LNCAP (cell line): ENCODE data around the gene RASL12.

ENCODE experiments used
- TF ChIP-seq, protein P1 (sequence below): fragments of 450-650 bp; IDR thresholded peaks from 2 replicates; pipeline ENCODE4 v1.5.1; 2017; ENCODE audit warnings: mild to moderate bottlenecking

The RASL12 gene

DNA sequence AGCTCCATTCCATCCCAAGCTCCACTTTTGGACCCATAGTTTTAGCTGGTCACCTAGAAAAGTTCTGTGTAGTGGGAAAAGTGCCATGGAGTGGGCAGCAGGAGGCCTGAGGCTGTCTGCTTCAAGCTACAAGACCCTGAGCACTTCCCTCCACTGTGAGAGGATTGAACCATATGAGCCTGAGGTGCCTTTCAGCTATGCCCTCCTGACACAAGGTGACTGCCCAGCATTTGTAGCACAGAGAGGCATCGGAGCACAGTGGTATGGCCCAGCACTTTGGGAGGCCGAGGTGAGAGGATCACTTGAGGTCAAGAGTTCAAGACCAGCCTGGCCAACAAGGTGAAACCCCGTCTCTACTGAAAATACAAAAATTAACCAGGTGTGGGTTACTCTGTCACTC is 4.8 kb upstream of the RASL12 start:
- TF ChIP-seq, protein P1, sequence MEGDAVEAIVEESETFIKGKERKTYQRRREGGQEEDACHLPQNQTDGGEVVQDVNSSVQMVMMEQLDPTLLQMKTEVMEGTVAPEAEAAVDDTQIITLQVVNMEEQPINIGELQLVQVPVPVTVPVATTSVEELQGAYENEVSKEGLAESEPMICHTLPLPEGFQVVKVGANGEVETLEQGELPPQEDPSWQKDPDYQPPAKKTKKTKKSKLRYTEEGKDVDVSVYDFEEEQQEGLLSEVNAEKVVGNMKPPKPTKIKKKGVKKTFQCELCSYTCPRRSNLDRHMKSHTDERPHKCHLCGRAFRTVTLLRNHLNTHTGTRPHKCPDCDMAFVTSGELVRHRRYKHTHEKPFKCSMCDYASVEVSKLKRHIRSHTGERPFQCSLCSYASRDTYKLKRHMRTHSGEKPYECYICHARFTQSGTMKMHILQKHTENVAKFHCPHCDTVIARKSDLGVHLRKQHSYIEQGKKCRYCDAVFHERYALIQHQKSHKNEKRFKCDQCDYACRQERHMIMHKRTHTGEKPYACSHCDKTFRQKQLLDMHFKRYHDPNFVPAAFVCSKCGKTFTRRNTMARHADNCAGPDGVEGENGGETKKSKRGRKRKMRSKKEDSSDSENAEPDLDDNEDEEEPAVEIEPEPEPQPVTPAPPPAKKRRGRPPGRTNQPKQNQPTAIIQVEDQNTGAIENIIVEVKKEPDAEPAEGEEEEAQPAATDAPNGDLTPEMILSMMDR, result no peak

DNA sequence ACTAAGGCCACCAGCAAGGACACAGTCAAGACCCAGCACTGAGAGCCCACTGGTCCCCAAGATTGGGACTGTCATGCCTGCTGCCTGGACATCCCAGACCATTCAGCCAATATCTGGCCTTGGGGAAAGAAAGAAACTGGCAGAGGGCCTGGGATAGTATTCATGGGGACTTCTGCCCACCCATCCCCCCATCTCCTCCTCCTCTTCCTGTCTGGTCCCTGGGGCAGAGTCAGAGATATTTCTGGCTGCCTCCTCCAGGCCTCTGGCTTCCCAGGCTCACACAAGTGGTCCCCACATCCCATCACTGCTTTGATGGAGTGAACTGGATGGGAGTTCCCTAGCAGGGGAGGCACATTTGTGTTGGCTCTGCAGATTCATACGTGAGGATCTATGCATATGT is 4.2 kb upstream of the RASL12 start:
- TF ChIP-seq, protein P1, result no peak

DNA sequence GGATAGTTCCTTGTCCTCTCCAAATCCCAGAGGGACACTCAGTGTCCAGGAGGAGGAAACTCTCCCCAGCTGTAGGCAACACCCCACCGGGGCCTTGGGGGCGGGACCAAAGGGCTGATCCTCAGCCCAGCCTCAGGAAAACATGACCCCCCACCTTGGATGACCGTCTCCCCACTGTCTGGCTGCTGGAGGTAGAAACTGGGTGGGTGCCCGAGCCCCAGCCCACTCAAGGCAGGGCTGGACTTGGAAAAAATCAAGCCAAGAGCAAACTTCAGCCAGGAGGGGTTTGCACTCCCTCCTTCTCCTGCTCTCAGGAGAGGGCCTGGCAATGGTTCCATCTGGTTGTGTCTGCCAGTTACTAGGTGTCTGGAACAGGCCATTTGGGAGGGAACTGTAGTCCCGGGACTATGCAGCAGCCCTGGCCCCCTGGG is 3.6 kb upstream of the RASL12 start:
- TF ChIP-seq, protein P1, result no peak

DNA sequence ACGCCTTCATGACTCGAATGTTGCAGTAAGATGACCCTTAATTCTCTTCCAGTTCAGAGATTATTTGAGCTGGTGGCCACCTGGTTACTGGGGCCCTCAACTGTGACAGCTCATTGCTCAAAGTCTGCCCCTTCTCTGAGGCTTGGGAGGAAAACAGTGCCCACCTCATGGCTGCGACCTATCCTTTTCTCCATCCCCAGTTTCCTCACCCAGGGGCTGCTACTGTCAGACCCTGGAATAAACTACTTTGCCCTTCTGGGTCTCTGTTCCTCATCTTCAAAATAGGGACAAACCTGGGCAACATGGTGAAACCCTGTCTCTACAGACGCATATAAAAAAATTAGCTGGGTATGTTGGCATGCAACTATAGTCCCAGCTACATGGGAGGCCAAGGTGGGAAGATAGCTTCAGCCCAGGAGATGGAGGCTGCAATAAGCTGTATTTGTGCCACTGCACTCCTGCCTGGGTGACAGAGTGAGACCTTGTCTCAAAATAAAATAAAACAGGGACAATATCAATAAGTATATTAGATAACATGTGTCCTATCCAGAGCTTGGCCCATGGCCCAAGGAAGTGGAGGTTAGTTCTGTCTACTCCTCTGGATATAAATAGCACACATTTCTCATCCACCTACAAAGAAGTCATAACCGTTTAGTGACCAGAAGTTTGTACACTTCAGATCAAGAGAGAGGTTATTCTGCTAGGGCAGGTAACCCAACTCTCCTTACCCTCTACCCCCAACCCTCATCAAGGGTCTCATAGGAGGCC is 2.2 kb upstream of the RASL12 start:
- TF ChIP-seq, protein P1, result no peak

DNA sequence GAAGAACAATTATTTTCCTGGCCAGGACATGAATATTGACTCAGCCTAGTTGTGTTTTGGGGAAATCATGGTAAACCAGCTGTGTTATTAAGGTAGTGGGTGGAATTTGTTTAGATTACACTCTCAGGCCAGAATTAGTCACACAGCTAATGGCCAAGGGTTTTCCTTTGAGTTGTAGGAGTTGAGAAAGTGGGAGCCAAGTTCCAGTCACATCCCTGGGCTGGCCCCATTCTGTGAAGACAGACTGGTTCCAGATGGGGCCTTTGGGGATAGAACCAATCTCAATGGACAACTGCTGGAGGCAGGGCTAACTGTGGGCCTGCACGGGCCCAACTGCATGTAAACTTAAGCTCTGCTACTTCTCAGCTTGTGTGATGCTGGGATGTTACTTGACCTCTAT is 1.4 kb upstream of the RASL12 start:
- TF ChIP-seq, protein P1, result no peak

DNA sequence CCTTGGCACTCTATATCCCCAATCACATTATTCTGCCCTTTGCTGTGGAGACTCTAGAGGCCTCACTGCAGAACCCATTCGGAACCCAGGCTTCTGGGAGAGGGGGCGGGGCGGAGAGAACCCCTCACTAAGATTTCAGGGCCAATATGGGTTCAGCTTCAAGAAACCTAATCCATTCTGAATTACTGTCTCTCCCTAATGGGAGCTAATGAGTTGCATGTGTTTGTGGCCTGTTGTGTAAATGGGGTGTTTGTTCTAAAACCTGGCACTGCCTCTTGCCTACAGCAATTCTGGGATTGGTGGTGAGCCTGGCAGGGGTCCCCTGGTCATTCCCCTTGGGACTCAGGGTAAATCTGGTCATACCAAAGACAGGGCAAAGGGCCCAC is 605 bp upstream of the RASL12 start:
- TF ChIP-seq, protein P1, result no peak

DNA sequence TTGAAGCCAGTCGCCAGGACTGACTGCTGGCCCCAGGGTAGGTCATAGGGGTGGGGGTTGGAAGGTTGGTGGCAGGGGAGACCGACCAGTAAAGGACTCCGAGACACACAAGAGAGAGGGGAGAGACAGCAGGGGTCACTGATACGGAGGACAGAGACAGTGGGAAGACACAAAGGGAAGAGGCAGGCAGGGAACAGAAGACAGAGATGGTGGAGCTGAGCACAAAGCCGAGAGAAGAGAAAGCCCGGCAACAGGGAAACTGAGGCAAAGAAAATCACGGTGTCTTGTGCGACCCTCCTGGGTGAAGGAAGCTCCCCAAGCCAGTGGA is 510 bp downstream of the RASL12 start:
- TF ChIP-seq, protein P1, result no peak
